CD14-positive monocyte (primary cell): Measurements from ENCODE around the gene CPEB3. TPM values are rescaled to one million over a fixed set of nuclear protein-coding genes. Genes with fewer than 3 reads are reported as not detected.
"Not testable (repeated sequence)": the region's sequence is repeated elsewhere in the genome, so short reads cannot be mapped to it uniquely, and the experiment has no call there.

ENCODE experiments used
- DNase-seq, 3 donors: peaks; one replicate each; pipeline ENCODE4 v3.0.0-alpha.2; 2011 to 2022
- H2AFZ ChIP-seq: 2 replicates; pipeline ENCODE4 v1.6.0; 2012; ENCODE audit warnings: mild to moderate bottlenecking, low read depth, low read length, inconsistent platforms; ENCODE audit not compliant: insufficient read depth, poor library complexity, severe bottlenecking
- H3K27ac ChIP-seq, 2 donors: 1 replicate in 1 of 2; 2 replicates in 1 of 2; pipeline ENCODE4 v1.5.1; 2012 to 2013; ENCODE audit warnings: low read length in 2 of 2, control low read depth in 1 of 2, inconsistent platforms in 1 of 2, low read depth in 1 of 2, mild to moderate bottlenecking in 1 of 2
- H3K27me3 ChIP-seq, 2 donors: one replicate each; pipeline versions ENCODE4 v1.6.0 to v1.6.1; 2011 to 2013; ENCODE audit warnings: low read length in 2 of 2; ENCODE audit not compliant: control insufficient read depth in 2 of 2, insufficient read depth in 2 of 2
- H3K36me3 ChIP-seq, 2 donors: replicated peaks in 1 of 2; 1 replicate in 1 of 2; 2 replicates in 1 of 2; pipeline versions ENCODE4 v1.5.1 to v1.6.1; 2012 to 2013; ENCODE audit warnings: low read length in 2 of 2, control low read depth in 1 of 2, inconsistent platforms in 1 of 2, mild to moderate bottlenecking in 1 of 2; ENCODE audit not compliant: insufficient read depth in 2 of 2, control insufficient read depth in 1 of 2
- H3K4me1 ChIP-seq, 2 donors: 1 replicate in 1 of 2; 2 replicates in 1 of 2; pipeline versions ENCODE4 v1.5.1 to v1.6.1; 2012 to 2013; ENCODE audit warnings: low read length in 2 of 2, control low read depth in 1 of 2, inconsistent platforms in 1 of 2, mild to moderate bottlenecking in 1 of 2, moderate library complexity in 1 of 2; ENCODE audit not compliant: insufficient read depth in 2 of 2, control insufficient read depth in 1 of 2
- H3K4me2 ChIP-seq: replicated peaks from 2 replicates; pipeline ENCODE3; 2012; ENCODE audit warnings: low read length, moderate library complexity, mild to moderate bottlenecking; ENCODE audit not compliant: poor library complexity, severe bottlenecking; ENCODE audit errors: extremely low read depth
- H3K4me3 ChIP-seq, 3 experiments: fragments of 200-600 bp in 1 of 3; sonication (generic) in 1 of 3; replicated peaks in 1 of 3; 1 replicate in 2 of 3; 2 replicates in 1 of 3; pipeline ENCODE4 v1.5.1; 2011 to 2013; ENCODE audit warnings: low read length in 3 of 3, mild to moderate bottlenecking in 3 of 3, control low read depth in 2 of 3, low read depth in 2 of 3, inconsistent platforms in 1 of 3, moderate library complexity in 1 of 3
- H3K79me2 ChIP-seq: 2 replicates; pipeline ENCODE4 v1.6.0; 2012; ENCODE audit warnings: mild to moderate bottlenecking, control low read depth, inconsistent platforms, low read length, moderate library complexity; ENCODE audit not compliant: insufficient read depth
- H3K9ac ChIP-seq: 2 replicates; pipeline ENCODE4 v1.6.0; 2017; ENCODE audit warnings: low read length, mild to moderate bottlenecking; ENCODE audit not compliant: insufficient read depth, poor library complexity, severe bottlenecking
- H3K9me3 ChIP-seq, 2 donors: replicated peaks in 1 of 2; 1 replicate in 1 of 2; 2 replicates in 1 of 2; pipeline versions ENCODE4 v1.5.1 to v1.6.1; 2012 to 2013; ENCODE audit warnings: low read length in 2 of 2, control low read depth in 1 of 2; ENCODE audit not compliant: control insufficient read depth in 1 of 2, insufficient read depth in 1 of 2
- H4K20me1 ChIP-seq: 2 replicates; pipeline ENCODE4 v1.6.0; 2012; ENCODE audit warnings: mild to moderate bottlenecking, low read length, control low read depth, moderate library complexity; ENCODE audit not compliant: insufficient read depth
- H3K27ac Mint-ChIP-seq, 7 donors: one replicate each; pipeline ENCODE4 v1.8.0; 2020; ENCODE audit warnings: mild to moderate bottlenecking in 7 of 7, mixed read lengths in 7 of 7, moderate library complexity in 6 of 7, inconsistent platforms in 2 of 7
- H3K27me3 Mint-ChIP-seq, 3 donors: one replicate each; pipeline ENCODE4 v1.8.0; 2021 to 2022; ENCODE audit warnings: low read depth in 3 of 3, mild to moderate bottlenecking in 3 of 3, mixed read lengths in 3 of 3, moderate library complexity in 3 of 3, inconsistent platforms in 1 of 3
- H3K36me3 Mint-ChIP-seq, 2 donors: one replicate each; pipeline ENCODE4 v1.8.0; 2020; ENCODE audit warnings: mixed read lengths in 2 of 2, inconsistent platforms in 1 of 2, mild to moderate bottlenecking in 1 of 2
- H3K4me1 Mint-ChIP-seq: one replicate; pipeline ENCODE4 v1.8.0; 2020; ENCODE audit warnings: mild to moderate bottlenecking, mixed read lengths
- H3K4me3 Mint-ChIP-seq, 2 donors: one replicate each; pipeline ENCODE4 v1.8.0; 2020; ENCODE audit warnings: mild to moderate bottlenecking in 2 of 2, mixed read lengths in 2 of 2, moderate library complexity in 1 of 2
- H3K9me3 Mint-ChIP-seq, 7 donors: one replicate each; pipeline ENCODE4 v1.8.0; 2020 to 2022; ENCODE audit warnings: mixed read lengths in 7 of 7, mild to moderate bottlenecking in 6 of 7, moderate library complexity in 6 of 7, inconsistent platforms in 2 of 7
- CTCF ChIP-seq: fragments of 200-600 bp; IDR thresholded peaks from one replicate; pipeline ENCODE4 v1.8.0; 2022; ENCODE audit warnings: antibody characterized with exemption, mild to moderate bottlenecking
- WGBS: methylation state at CpG from one replicate; pipeline ENCODE4 v1.1.5; 2013; ENCODE audit warnings: missing lambda C conversion rate; ENCODE audit not compliant: insufficient coverage; 5-methylcytosine and 5-hydroxymethylcytosine counted together
- intact Hi-C, 2 donors: fragments of 100-400 bp; cut with micrococcal nuclease; formaldehyde crosslinking; loops; one replicate each; pipeline versions ENCODE4 v1.15.0 to v1.15.1; 2023
- polyA plus RNA-seq, 3 donors: library from polyadenylated mRNA; depleted of rRNA in 1 of 3; unstranded in 2 of 3; stranded (reverse) in 1 of 3; fragments of 300-500 nt in 2 of 3; fragments of >200 nt in 1 of 3; fragmentation: Illumina TruSeq in 2 of 3; gene quantifications; 1 replicate in 2 of 3; 2 replicates in 1 of 3; pipeline ENCODE4 v1.2.3, GENCODE V29; 2012 to 2021

The CPEB3 gene
- polyA plus RNA-seq, 3 donors: 1.8 to 2.9 (median 2.1) TPM

DNA sequence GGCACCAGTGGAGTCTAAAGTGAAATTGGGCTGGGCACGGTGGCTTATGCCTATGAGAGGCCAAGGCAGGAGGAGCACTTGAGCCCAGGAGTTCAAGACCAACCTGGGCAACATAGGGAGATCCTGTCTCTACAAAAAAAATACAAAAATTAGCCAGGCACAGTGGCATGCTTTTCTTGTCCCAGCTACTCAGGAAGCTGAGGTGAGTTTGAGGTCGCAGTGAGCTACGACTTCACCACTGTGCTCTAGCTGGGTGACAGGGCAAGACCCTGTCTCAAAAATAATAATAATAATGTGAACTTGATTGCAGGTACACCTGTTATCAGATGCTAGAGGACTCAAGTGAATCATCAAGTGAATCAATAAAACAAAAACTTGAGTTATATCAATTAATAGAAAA is 259.3 kb downstream of the CPEB3 start:
- H3K4me3 Mint-ChIP-seq: no peak overlapping the region
- H3K27ac Mint-ChIP-seq: no peak overlapping the region
- Histone ChIP-seq H3K27me3 (no peaks in the 10 kb centered on the region), H3K4me3 (no peak overlapping the region), H4K20me1 (no peaks in the 10 kb centered on the region), H3K4me2 (no peak overlapping the region), H3K36me3 (peaks cover 66 to 84% of the 10 kb centered on the region in 2 donors), H2AFZ (no peak overlapping the region), H3K4me1 (no peaks in the 10 kb centered on the region), H3K9me3 (no peaks in the 10 kb centered on the region), H3K79me2 (no peaks in the 10 kb centered on the region), H3K27ac (no peak overlapping the region), H3K9ac (no peak overlapping the region)
- TF ChIP-seq CTCF: no peak
- 94% methylated on average over 3 of the region's 3 CpGs for WGBS
- no peaks in the 10 kb centered on the region for H3K27me3 Mint-ChIP-seq
- intact Hi-C loops: no loop called here
- no peak for DNase-seq
- H3K9me3 Mint-ChIP-seq: no peaks in the 10 kb centered on the region
- no peaks in the 10 kb centered on the region for H3K4me1 Mint-ChIP-seq
- peaks cover 58 to 66% of the 10 kb centered on the region in 2 donors for H3K36me3 Mint-ChIP-seq

GRCh38 chr10:92027141-92027540 is 263.7 kb downstream of the CPEB3 start:
- Mint-ChIP-seq H3K27me3 (no peaks in the 10 kb centered on the region), H3K4me3 (no peak overlapping the region), H3K4me1 (no peaks in the 10 kb centered on the region), H3K27ac (no peak overlapping the region), H3K36me3 (peaks cover 71 to 83% of the 10 kb centered on the region in 2 donors), H3K9me3 (no peaks in the 10 kb centered on the region)
- intact Hi-C loops: no loop called here
- Histone ChIP-seq H4K20me1 (no peaks in the 10 kb centered on the region), H3K27ac (no peak overlapping the region), H3K4me3 (no peak overlapping the region), H3K9ac (no peak overlapping the region), H2AFZ (no peak overlapping the region), H3K79me2 (no peaks in the 10 kb centered on the region), H3K36me3 (peaks cover 89 to 100% of the 10 kb centered on the region in 2 donors), H3K4me1 (no peaks in the 10 kb centered on the region), H3K9me3 (no peaks in the 10 kb centered on the region), H3K4me2 (no peak overlapping the region), H3K27me3 (no peaks in the 10 kb centered on the region)
- no peak for DNase-seq
- TF ChIP-seq CTCF: no peak
- WGBS: 96% methylated on average over 4 of the region's 4 CpGs

- WGBS: no CpG with 5 or more reads among the region's 3 CpGs
- intact Hi-C loops, H3K9me3 ChIP-seq, H3K9me3 Mint-ChIP-seq, H3K27ac Mint-ChIP-seq, H3K4me1 ChIP-seq, H3K4me3 Mint-ChIP-seq, H3K4me1 Mint-ChIP-seq, H3K4me3 ChIP-seq, DNase-seq, H3K4me2 ChIP-seq, H2AFZ ChIP-seq, H3K27me3 Mint-ChIP-seq, H3K27me3 ChIP-seq, H3K9ac ChIP-seq, H4K20me1 ChIP-seq, H3K79me2 ChIP-seq, H3K27ac ChIP-seq: not testable (repeated sequence)
- peaks cover 69 to 82% of the 10 kb centered on the region in 2 donors for H3K36me3 Mint-ChIP-seq
- peaks cover 90 to 100% of the 10 kb centered on the region in 2 donors for H3K36me3 ChIP-seq
Measured at GRCh38 chr10:92025340-92025739, 265.5 kb downstream of the CPEB3 start.
